ENCODE measurements around the gene FZR1.

GRCh38 chr19:3557461-3558248, 51.5 kb downstream of the FZR1 start, which contains the start of gene MFSD12:
- TF ChIP-seq CTCF (conservative IDR thresholded peaks at IDR 0.05; ENCODE audit: low read length) (no peak), EZH2phosphoT487 (IDR thresholded peaks at IDR 0.05; ENCODE audit: borderline replicate concordance, low read depth, low read length) (no peak)

Data from OCI-LY7 (cell line).